HG03175 (cell line): ENCODE results near the gene NME7.
A peak's percentile ranks its signal among the peaks of the same experiment; 100 is the strongest.

Experiments used
- ATAC-seq: cut with Tn5 transposase; IDR thresholded peaks from one replicate; pipeline ENCODE4 v1.9.1; 2021; ENCODE audit warnings: mild to moderate bottlenecking, moderate library complexity; ENCODE audit not compliant: unreplicated experiment

Gene NME7

DNA sequence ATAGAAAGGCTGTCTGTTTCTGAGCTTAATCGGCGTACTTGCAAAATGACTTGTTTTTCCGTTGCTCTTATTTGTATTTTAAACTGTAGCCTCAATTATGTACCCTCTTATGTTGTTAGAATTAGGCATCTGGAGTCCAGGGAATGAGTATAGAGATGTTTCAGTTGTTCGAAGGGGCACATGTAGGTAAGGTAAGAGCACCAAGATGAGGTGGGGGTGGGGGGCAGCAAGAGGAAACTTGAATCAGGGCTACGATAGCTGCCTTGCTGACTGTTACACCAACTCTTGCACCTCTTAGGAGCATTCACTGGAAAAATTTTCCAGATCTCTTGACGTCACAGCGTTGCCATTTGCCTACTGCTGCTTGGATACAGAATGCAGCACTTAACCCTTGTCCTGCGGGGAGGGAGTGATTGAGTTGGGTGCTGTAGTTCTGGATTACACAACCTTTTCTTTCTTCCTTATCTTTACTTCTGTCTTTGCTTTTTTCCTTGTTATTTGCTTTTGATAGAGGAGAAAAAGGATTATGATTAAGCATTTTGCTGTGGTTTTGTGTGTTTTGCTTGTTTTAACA, 257.9 kb downstream of the NME7 start:
- no peak for ATAC-seq

DNA sequence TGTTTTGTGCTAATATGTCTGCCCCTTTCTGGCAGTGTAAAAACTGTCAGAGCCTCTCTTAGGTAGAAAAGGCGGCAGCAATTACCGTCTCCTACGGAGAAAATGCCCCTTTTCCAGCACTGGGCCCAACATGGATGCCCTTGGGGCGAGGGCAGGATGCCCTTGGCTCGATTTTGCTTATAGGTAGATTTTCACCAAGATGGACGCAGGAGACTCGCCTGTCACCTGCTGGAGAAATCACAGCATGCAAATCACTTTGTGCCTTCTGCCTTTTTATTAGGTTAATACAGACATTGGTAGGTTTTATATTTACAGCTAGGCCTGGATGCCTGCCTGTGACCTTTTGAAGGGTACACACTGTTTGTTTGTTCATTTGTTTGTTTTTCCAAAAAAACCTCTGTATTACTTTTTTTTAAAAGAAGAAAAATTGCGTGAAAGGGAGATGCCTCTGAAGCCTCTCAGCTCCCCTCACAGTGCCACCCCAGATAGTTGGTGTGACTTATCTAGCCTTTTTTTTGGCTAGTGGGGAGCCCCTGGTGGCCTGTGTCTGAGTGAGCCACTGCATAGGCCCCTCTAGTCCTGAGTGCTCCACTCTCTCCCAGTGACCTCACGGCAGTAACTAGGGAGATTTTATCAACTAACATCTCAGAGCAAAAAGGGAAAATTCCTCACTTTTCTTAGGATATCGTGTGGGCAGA, 258.6 kb downstream of the NME7 start:
- ATAC-seq, result no peak

DNA sequence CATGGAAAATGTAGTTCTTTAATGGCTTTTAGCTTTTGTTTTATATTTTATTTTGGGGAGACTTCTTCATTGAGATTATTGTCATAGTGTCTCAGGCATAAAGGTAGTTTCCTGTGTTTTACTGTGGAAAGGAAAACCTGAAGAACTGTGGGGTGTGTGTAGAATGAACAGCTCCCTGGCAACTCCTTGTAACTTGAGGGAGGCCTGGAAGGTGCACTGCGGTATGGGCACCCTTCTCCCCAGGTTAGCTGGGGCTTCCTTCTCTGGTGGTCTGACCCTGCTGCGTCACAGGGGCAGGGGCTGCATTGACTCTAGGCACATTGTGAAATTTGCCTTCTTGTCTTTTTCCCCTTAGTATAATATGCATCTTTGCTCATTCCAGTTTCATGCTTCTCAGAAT, 259.4 kb downstream of the NME7 start:
- ATAC-seq, result no peak

DNA sequence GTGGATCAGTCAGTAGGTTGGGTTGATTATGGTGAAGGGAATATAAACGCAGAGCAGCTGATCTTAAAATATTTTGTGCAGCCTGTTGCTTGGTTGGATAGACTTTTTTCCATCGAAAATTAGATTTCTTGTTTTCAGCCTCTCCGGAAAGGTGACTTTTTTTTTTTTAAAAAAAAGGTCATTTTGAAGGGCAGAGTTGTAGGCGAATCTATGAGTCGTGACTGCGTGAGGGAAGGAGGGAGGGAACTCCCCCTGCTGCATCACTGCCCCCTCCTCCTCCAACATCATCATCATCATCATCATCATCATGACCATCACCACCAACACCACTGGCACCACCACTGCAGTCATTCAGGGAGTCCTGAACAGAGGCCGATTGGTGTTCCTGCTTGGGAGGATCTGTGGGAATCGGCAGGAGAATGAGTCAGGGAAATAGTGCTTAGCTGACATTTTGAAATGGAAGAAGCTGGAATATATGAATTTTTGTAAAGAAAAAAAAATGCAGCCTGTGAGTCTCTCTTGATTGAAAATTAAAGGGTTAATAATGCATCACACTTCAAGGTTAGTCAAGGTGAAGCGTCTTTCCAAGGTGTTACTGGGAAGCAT, 259.9 kb downstream of the NME7 start:
- no peak for ATAC-seq

DNA sequence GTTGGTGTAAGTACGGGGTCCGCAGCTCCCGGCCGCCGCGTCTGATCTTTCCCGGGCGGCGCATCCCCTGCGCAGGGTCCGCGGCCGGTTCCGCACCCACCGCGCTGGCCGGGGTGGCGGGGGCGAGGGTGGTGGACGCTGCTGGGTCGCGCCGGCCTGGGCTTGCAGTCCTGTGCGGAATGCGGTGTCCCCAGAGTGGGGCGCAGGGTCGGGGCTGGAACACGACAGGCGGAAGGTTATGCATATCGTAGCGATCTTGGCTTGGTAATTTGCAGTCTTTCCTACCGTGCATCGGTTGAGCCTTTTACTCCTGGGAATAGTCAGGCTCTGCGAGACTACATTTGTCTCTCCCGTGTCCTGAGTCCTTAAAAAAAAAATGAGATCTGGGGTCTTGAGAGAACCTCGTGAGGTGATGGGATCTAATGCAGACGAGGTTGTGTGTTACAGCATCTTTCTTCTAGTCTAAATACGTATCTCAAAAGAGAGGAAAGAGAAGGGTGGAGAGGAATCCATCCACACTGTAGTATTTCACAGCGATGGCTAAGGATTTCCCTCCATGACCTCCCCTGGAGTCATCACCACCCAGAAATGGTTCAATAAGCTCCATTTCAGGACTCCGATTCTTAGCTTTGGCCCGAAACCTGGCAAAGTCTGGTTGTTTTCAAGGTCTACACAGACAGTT, 260.5 kb downstream of the NME7 start:
- ATAC-seq, result no peak

DNA sequence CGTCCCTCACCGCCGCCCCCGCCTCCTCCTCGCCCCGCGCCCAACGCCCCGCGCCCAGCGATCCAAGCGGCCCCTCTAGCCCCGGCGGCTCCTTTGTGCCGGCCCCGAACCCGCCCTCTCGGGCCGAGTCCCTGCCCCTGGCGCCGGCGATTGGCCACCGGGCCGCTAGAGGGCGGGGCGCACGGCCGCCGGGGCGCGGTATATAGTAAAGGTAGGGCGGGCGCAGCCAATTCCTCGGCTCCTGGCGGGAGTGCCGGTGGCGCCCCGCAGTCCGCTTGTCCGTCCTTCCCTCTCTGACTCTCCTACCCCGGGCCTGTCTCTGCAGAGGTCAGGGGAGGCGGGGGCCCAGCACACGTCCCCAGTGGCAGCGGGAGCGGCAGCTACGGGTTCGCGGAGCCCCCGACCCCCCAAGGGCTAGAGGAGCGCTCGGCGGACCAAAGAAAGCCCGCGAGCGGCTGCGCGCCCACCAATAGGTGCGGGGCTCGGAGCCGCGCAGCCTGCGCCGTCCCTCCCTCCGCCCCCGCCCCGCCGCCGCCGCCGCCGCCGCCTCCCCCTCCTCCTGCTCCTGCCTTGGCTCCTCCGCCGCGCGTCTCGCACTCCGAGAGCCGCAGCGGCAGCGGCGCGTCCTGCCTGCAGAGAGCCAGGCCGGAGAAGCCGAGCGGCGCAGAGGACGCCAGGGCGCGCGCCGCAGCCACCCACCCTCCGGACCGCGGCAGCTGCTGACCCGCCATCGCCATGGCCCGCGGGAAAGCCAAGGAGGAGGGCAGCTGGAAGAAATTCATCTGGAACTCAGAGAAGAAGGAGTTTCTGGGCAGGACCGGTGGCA, 261.3 kb downstream of the NME7 start, which contains the start of gene ATP1B1:
TSS of gene ATP1B1 (plus strand) at position 596 of the 826 bp plus-strand sequence. CDS start at position 736, 140 bp downstream.
- ATAC-seq, result peak; percentile 89

DNA sequence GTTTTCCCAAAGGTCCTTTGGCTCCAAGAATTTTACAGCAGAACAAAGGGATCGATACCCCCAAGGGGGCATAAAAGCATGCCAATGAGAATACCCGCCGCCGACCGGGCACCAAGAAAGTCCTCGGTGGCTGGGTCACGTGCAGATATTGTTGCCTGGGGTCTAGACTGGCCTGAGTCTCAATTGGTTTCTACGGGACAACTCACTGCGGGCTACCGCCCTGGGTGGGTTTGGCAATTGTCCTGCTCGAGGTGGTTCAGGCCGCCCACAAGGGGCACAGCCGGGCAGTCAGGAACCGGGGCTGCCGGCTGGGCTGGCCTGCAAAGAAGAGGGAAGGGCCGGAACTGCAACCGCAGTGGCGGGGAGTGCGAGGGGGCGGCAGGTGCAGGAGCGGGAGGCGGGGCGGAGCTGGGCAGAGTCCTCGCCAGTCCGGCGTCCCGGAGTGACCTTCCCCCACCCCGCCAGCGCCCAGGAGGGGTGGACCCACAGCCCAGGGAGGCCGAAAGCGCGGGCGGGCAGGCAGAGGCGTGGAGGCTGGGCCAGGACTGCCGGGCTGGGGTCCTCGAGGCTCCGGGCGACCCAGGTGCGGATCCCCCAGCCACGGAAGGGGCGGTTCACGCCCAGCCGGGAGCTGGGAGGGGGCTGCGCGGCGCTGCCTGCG, 262.0 kb downstream of the NME7 start:
- ATAC-seq, result peak; percentile 27

DNA sequence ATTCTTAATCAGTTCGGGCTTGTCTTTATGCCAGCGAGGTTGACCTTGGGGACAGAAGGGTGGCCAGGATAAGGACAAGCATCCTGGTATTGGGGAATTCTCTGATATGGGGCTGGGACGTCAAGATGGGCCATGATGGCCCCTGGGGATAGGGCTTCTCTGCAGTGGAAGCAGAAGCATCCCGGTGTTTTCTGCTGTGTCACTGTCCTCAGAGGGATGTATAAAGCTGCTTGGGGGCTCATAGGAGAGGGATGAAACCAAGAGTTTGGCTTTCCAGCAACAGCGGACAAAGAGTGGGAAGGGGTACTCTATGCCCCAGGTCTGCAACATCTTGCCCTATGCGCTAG, 262.5 kb downstream of the NME7 start:
- no peak for ATAC-seq

DNA sequence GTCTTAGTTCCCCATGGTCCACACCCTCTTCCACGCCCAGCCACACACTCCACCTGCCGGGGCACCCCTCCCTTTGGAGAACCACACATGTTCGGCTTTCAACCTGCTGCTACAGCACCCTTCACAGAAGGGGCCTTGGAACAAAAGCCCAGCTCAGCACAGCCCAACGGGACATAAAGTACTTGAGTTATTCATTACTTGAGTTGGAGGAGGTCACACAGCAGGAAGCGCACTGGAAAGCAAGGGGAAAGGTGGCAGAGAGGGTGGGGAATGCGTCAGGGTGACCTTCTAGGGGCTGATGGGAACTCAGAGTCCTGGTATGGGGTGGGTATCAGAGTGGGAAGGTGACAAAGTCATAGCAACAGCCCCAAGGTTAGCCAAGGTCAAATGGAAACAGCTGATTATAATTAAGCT, 264.1 kb downstream of the NME7 start:
- ATAC-seq, result no peak

DNA sequence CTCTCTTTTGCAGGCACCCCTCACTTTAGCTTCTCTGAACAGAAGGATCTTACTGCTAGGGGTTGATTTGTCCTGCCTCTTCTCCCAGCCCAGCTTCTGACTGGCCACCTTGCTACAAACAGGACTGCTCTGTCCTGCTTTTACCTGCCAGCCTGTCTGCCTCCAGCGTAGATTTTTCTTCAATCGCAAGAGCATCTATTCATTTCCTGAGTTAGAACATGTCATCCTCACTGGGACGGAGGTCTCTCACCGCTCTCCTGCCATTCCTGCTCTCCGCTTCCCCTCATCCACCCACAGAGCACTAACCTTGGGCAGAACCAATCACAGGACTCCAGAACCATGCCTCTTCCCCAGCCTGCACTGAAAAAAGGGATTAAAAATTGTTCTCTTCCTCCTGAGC, 264.6 kb downstream of the NME7 start:
- ATAC-seq, result no peak

DNA sequence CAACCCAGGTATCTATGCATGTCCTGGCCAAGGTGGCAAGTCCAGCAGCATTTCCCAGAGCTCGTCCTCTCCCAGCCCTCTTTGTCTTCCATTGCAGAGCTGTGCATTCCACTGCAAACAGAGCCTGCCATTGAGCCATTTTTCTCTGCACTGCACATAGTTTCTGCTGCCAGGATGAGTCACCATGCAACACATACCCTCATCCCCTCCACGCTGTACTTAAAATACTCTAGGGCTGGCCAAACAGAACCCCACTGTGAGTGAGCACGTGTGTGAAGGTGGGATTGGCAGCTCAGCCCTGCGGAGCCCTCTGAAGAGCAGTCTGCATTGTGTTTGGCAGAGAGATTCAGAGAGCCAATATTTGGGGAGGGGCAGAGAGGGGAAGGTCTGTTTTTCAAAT, 265.0 kb downstream of the NME7 start:
- ATAC-seq, result no peak

DNA sequence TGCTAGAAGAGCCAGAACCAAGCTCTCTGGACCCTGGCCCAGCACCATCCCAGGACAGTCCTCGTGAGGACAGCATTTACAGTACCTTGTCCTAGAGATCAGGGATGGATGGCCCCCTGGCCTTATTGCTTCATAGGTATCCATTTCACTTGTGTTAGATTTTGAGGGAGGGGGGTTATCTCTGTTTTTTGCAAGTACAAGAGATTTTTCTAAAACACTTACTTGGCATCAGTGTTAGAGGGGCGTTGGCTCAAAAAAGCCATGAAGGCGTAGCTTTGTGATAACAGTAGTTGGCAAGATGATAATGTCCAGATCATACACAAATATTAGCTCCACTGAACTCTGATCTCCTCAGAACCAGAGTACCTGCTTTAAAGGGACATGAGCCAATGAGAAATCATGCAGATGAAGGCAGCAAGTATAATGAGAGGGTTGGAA, 266.9 kb downstream of the NME7 start:
- ATAC-seq, result no peak

DNA sequence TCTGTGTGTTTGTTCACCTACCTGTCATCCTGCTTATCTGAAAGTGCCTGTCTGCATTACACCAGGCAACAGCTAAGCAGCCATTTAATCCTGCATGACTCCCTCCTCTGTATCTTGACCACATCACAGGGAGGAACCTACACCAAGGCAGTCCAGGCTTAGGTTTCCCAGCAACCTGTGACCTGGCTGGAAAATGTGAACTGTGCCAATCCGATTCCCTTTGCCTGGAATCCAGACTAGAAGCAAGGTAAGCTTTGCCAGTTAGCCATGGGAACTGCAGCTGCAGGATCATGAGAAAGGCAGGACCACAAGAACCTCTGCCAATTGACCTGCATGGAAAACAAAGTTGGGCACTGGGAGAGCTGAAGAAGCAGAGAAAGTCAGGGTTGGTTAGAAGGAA, 267.4 kb downstream of the NME7 start:
- ATAC-seq, result no peak

DNA sequence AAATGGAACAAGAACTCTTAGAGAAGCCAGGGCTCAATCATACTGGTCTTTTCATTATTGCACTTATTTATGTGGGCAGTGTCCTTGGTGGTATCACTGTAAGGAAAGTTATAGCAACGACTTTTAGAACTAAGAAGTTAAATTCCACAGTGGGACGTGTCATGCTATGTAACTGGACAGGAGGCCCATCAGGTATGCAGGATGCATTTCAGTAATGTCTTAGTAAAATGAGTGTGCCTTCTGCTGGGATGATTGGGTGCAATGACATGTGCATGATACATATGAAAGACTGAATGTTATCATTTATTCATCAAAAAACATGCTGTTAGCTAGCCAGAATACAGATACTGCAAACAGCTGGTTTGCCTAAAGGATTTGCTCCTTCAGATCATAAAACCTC, 268.0 kb downstream of the NME7 start:
- no peak for ATAC-seq

DNA sequence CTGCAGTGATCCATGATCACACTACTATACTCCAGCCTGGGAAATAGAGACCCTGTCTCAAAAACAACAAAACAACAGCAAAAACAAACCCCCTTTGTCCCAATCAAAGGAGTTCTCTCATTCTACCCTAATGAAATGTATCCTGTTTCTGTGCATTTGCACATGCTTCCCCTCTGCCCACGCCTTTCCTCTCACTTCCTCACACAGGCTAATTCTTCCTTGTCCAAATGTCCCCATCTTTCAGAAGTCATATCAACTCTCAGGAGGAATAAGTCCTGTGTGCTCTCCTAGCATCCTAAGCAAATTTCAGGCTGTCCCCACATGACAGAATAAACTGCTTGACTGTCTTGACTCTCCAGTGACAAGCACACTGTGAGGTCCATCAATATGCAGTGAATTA, 269.2 kb downstream of the NME7 start:
- no peak for ATAC-seq

DNA sequence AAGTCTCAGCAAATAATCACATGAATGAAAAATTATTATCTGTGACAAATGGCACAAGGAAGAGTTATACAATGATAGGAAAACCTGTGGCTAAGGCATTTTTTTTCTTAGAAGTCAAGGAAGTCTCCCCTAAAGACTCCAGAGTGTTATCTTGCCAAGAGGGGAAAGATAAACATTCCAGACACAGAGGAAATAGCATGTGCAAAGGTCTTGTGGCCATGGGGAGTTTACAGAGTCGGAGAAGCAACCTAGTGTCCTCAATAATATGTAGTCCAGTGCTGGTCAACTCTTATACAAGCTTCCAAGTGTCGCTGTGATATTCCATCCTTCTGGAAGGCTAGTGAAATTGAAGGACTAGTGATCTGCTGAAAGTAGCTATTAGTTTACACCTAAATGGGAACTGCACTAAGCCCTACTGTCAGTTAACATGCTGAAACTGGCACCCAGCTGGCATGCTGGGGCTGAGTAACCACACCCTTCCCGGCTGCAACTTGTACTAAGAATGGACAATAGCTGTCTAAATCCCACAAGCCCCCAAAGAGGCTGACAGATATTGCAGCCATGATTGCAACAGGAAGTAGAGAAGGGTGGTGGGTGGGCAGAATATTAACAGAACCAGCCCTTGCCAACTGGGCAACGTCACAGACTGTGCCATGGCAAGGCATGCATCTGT, 272.6 kb downstream of the NME7 start:
- ATAC-seq, result no peak

DNA sequence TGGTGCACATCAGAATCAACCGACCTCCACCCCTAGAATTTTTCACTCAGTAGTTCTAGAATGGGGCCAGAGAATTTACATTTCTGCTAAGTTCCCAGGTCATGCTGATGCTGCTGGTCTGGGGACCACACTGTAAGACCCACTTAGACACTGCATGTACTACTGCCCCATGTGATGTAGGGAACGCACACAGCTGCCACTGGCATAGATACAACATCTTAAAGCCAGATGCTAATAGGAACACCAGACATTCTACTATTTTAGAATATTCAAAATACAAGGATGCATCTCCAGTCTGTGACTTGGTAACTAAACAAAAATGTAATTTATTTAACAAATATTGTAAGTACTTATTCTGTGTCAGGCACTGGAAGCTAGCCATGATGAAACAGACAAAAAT, 275.2 kb downstream of the NME7 start:
- no peak for ATAC-seq

DNA sequence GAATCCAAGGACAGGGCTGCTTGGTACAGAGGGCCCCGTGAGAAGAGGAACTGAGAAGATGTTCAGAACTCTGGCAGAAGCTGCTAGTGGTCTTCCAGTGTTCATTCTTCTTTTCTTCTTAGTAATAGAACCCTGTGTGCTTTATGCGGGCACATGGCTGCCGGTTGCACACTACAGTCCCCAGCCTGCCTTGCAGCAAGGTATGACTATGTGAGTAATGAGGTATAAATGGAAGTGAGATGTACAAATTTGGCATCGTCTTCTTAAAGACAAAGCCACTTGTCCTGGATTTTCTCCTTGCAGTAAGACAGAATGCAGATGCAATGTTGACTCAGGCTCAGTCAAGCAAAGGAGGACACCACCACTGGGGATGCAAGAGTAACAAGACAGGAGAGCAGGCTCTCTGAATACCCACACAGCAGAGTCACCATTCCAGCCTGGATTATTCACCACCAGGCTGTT, 276.1 kb downstream of the NME7 start:
- ATAC-seq, result peak; percentile 82

DNA sequence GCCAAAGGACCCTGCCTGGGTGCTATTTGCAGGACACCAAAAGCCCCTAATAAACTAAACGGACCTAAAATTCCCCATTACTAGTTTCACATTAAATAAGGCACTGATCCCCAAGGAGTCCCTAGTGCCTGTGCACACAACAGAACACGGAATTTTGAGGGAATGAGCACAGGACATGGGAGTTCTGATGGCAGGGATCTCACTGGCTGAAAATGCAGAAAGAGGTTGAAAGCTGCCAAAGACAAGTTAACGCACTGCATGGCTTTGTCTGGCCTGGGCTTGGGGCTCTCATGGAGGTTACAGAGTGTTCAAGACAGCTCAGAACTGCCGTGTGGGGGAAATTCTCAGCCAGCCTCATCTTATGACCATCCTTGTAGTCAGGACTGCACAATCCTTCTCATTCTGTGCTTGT, 276.7 kb downstream of the NME7 start:
- ATAC-seq, result peak; percentile 38
